NCI-H2081 treated with DMSO at 0.1 percent for 48 hours (cell line): ENCODE data around the gene KLHL6.
A peak's percentile ranks its signal among the peaks of the same experiment; 100 is the strongest.
"Not testable (repeated sequence)": the region's sequence is repeated elsewhere in the genome, so short reads cannot be mapped to it uniquely, and the experiment has no call there.

ENCODE experiments used
- DNase-seq: peaks from one replicate; lab custom pipeline; 2025; lab: John Stamatoyannopoulos, UW

KLHL6 gene

GRCh38 chr3:183532620-183533411 lies 22.7 kb downstream of the KLHL6 start:
- DNase-seq = no peak

GRCh38 chr3:183529717-183530116 lies 25.8 kb downstream of the KLHL6 start:
- DNase-seq = no peak

GRCh38 chr3:183529185-183529584 lies 26.3 kb downstream of the KLHL6 start:
- DNase-seq = no peak

GRCh38 chr3:183528758-183529157 lies 26.7 kb downstream of the KLHL6 start:
- not testable (repeated sequence) for DNase-seq

- DNase-seq = no peak
Measured at GRCh38 chr3:183527428-183528379, 27.8 kb downstream of the KLHL6 start.

GRCh38 chr3:183526838-183527427 lies 28.6 kb downstream of the KLHL6 start:
- DNase-seq = no peak

GRCh38 chr3:183524476-183524875 lies 31.0 kb downstream of the KLHL6 start:
- no peak for DNase-seq

GRCh38 chr3:183520741-183521556 lies 34.6 kb downstream of the KLHL6 start:
- DNase-seq = not testable (repeated sequence)

- DNase-seq = not testable (repeated sequence)
Measured at GRCh38 chr3:183520295-183520694, 35.2 kb downstream of the KLHL6 start.

- DNase-seq = no peak
Measured at GRCh38 chr3:183519891-183520290, 35.6 kb downstream of the KLHL6 start.

GRCh38 chr3:183518491-183519251 lies 36.8 kb downstream of the KLHL6 start:
- peak; percentile 25 for DNase-seq

- DNase-seq = no peak
Measured at GRCh38 chr3:183517607-183518006, 37.9 kb downstream of the KLHL6 start.

- DNase-seq = no peak
Measured at GRCh38 chr3:183515968-183516851, 39.3 kb downstream of the KLHL6 start.

- no peak for DNase-seq
Measured at GRCh38 chr3:183514021-183514420, 41.5 kb downstream of the KLHL6 start.

- no peak for DNase-seq
Measured at GRCh38 chr3:183513046-183513706, 42.3 kb downstream of the KLHL6 start.

- DNase-seq = not testable (repeated sequence)
Measured at GRCh38 chr3:183511286-183512131, 44.0 kb downstream of the KLHL6 start.

- DNase-seq = no peak
Measured at GRCh38 chr3:183508821-183509220, 46.7 kb downstream of the KLHL6 start.

- no peak for DNase-seq
Measured at GRCh38 chr3:183507551-183507950, 48.0 kb downstream of the KLHL6 start.
